GM23248 (cell line): ENCODE data around the gene RNF213.

Experiments used
- EZH2 ChIP-seq: fragments of 200-600 bp; sonication (generic); IDR thresholded peaks from 2 replicates; pipeline ENCODE4 v1.6.1; 2018; ENCODE audit warnings: antibody characterized with exemption, mild to moderate bottlenecking; ENCODE audit not compliant: insufficient read depth, poor library complexity, severe bottlenecking
- EZH2phosphoT487 ChIP-seq: fragments of 200-600 bp; sonication (generic); IDR thresholded peaks from 2 replicates; pipeline ENCODE4 v1.6.1; 2018; ENCODE audit warnings: antibody characterized with exemption, moderate library complexity, mild to moderate bottlenecking, low read depth; ENCODE audit not compliant: insufficient read depth

DNA sequence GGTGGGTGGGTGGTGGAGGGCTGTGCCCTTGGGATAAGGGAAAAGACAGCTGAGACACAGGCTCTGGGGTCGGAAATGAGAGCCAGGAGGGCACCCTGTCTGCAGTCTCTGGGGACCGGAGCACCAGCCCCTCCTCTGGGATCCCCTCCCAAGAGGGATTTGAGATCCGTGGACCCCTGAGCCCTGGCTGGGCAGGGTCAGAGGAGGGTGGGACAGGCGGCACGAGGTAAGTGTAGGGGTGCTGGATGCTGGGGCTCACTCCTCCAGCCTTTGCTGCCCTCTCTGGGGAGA is 40.9 kb upstream of the RNF213 start:
- TF ChIP-seq EZH2 (no peak), EZH2phosphoT487 (no peak)
